ENCODE data around the gene AJAP1. TPM values are rescaled to one million over a fixed set of nuclear protein-coding genes. Genes with fewer than 3 reads are reported as not detected.

AJAP1 gene
- total RNA-seq, 1 donor from 2014 or later = 0.21 TPM

DNA sequence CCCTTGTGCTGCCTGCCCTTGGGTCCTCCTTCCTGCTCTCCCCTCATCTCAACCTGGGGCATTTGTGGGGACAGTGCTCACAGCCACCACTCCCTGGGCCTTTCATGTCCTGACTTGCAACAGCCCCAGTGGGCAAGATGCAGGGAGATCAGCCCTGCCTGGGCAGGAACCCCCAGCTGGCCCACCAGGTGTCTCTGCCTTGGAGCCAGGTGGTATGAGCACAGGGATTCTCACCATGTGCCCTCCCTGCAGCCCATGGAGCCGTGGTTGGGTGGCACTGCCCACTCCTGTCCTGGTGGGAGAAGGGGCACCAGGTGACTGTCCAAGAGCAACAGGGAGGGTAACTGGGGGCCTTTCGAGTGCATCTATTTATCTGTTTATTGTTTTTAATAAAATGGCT, 100.4 kb downstream of the AJAP1 start:
- H3K9me3 Mint-ChIP-seq (ENCODE audit: unreplicated experiment) = no peaks in the 10 kb centered on the region
- TF ChIP-seq, protein P1, sequence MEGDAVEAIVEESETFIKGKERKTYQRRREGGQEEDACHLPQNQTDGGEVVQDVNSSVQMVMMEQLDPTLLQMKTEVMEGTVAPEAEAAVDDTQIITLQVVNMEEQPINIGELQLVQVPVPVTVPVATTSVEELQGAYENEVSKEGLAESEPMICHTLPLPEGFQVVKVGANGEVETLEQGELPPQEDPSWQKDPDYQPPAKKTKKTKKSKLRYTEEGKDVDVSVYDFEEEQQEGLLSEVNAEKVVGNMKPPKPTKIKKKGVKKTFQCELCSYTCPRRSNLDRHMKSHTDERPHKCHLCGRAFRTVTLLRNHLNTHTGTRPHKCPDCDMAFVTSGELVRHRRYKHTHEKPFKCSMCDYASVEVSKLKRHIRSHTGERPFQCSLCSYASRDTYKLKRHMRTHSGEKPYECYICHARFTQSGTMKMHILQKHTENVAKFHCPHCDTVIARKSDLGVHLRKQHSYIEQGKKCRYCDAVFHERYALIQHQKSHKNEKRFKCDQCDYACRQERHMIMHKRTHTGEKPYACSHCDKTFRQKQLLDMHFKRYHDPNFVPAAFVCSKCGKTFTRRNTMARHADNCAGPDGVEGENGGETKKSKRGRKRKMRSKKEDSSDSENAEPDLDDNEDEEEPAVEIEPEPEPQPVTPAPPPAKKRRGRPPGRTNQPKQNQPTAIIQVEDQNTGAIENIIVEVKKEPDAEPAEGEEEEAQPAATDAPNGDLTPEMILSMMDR (IDR thresholded peaks at IDR 0.05; ENCODE audit: unreplicated experiment) = no peak
- H3K27ac Mint-ChIP-seq (ENCODE audit: unreplicated experiment) = no peak overlapping the region
- peaks cover 3% of the 10 kb centered on the region for H3K36me3 Mint-ChIP-seq (ENCODE audit: low read depth, unreplicated experiment)
- peaks cover 8% of the 10 kb centered on the region for H3K27me3 Mint-ChIP-seq (ENCODE audit: unreplicated experiment)
- no peak overlapping the region for H3K4me3 Mint-ChIP-seq (ENCODE audit: unreplicated experiment)
- no peaks in the 10 kb centered on the region for H3K4me1 Mint-ChIP-seq (ENCODE audit: unreplicated experiment)
- DNase-seq (ENCODE audit: low spot score) = no peak

DNA sequence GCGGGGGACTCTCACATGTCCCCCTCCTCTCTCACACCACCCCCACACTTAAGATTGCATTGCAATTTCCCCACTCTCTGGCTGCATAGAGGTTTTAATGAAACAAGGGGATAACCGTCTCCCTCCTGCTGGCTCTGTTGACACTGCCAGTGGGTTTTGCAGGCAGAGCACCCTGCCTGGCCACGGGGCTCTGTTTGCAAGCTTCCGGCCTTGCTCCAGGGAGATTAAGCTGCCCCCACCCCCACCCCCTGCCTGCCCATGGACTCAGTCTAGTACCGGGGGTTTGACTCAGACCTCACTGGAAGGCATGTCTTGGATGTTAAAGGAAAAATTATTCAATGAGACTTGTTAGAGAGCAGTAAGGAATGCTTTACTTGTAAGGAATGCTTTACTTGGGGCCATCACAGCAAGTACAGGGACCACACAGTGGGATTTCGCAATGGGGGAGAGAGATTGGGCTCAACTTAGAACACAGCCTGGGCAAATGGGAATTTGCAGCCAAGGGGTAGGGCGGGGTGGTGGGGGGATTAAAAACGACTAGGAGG, 101.0 kb downstream of the AJAP1 start:
- TF ChIP-seq, protein P1 (IDR thresholded peaks at IDR 0.05; ENCODE audit: unreplicated experiment) = no peak
- H3K4me3 Mint-ChIP-seq (ENCODE audit: unreplicated experiment) = no peak overlapping the region
- peaks cover 7% of the 10 kb centered on the region for H3K36me3 Mint-ChIP-seq (ENCODE audit: low read depth, unreplicated experiment)
- no peak overlapping the region for H3K27ac Mint-ChIP-seq (ENCODE audit: unreplicated experiment)
- H3K9me3 Mint-ChIP-seq (ENCODE audit: unreplicated experiment) = no peaks in the 10 kb centered on the region
- H3K27me3 Mint-ChIP-seq (ENCODE audit: unreplicated experiment) = peaks cover 8% of the 10 kb centered on the region
- no peaks in the 10 kb centered on the region for H3K4me1 Mint-ChIP-seq (ENCODE audit: unreplicated experiment)
- no peak for DNase-seq (ENCODE audit: low spot score)

DNA sequence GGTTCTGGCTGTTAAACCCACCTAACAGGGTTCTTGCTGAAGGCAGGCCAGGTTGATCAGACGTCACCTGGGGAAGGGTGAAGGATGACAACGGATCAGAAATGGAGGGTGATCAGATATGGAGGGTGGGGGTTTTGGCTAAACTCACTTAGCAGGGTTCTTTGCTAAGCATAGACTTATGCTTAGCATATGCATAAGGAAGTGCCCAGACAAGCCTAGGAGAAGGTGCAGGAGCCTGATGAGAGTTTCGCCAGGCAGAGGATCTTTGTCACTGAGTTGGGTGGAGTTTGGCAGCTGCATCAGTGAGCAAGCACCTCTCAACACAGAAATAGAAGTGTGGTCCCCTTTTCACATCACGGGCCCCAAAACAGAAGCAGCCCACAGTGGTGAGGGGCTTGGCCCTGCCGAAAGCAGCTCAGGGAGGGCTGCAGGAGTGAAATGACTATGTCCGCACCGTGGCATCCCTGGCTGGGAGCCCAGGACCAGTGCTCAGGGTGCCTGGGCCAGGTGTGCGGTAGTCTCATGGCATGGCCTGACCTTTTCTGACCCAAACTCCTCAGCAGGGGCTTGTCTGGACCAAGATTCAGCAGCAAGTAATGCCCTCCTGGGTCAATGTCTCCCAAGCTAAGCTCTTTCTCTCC, 101.6 kb downstream of the AJAP1 start:
- no peak overlapping the region for H3K27ac Mint-ChIP-seq (ENCODE audit: unreplicated experiment)
- no peaks in the 10 kb centered on the region for H3K4me1 Mint-ChIP-seq (ENCODE audit: unreplicated experiment)
- H3K4me3 Mint-ChIP-seq (ENCODE audit: unreplicated experiment) = no peak overlapping the region

DNA sequence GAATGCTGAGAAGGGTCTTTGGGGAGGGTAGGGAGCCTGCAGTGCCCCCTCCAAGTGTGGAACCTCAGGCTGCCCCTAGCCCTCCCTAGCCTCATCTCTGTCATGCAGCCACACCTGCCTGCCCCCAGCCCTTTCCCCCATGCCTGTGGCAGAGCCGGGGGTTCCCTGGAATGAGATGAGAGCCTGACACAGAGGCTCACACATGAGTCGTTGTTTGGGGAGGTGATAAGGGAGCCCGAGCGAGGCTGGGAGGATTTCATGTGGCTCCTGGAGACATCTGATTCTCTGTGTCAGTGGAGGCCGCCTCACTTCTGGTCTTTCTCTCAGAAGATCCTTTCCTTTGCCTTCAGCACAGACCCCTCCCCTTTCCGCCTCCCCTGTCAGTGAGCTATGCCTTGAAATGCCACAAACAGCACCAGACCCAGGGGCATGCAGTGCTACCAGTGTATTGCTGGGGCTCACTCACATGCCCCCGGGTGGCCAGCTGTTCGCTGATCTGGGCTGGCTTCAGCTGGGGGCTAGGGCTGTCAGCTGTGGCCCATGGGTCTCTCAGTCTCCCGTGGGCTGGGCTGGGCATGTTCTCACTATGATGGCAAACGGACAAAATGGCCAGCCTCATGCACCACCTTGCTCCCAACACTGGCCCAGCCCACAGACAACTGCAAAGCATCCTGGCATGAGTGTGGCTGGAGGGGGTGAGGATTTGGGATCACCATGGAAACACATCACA, 102.6 kb downstream of the AJAP1 start:
- TF ChIP-seq, protein P1 (IDR thresholded peaks at IDR 0.05; ENCODE audit: unreplicated experiment) = no peak
- H3K27ac Mint-ChIP-seq (ENCODE audit: unreplicated experiment) = no peak overlapping the region
- H3K9me3 Mint-ChIP-seq (ENCODE audit: unreplicated experiment) = no peaks in the 10 kb centered on the region
- peaks cover 7% of the 10 kb centered on the region for H3K36me3 Mint-ChIP-seq (ENCODE audit: low read depth, unreplicated experiment)
- no peak for DNase-seq (ENCODE audit: low spot score)
- peaks cover 4% of the 10 kb centered on the region for H3K27me3 Mint-ChIP-seq (ENCODE audit: unreplicated experiment)
- H3K4me3 Mint-ChIP-seq (ENCODE audit: unreplicated experiment) = no peak overlapping the region
- no peaks in the 10 kb centered on the region for H3K4me1 Mint-ChIP-seq (ENCODE audit: unreplicated experiment)

More for the DNA sequence above, 101.6 kb downstream of the AJAP1 start:
- TF ChIP-seq, protein P1 (IDR thresholded peaks at IDR 0.05; ENCODE audit: unreplicated experiment) = no peak
- Mint-ChIP-seq H3K27me3 (ENCODE audit: unreplicated experiment) (peaks cover 8% of the 10 kb centered on the region), H3K36me3 (ENCODE audit: low read depth, unreplicated experiment) (peaks cover 7% of the 10 kb centered on the region), H3K9me3 (ENCODE audit: unreplicated experiment) (no peaks in the 10 kb centered on the region)
- no peak for DNase-seq (ENCODE audit: low spot score)

DNA sequence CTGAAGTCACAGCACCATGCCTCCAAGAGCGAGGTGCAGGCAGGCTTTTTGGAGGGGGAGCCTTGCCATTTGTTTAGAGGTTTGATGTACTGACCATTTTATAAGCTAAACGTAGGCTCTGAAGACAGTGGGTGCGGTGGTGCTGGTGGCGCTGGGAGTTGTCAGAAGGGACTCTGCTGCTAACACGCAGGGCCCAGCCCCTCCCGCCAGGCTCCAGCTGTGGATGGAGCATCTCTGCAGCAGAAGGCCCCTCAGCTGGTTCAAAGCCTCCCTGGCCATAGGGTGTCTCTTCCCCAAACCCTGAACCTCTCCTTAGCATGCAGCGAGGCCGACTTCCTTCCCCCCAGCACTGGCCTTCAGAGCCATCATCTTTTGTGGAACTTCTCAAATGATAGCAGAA, 105.3 kb downstream of the AJAP1 start:
- Mint-ChIP-seq H3K9me3 (ENCODE audit: unreplicated experiment) (no peaks in the 10 kb centered on the region), H3K27ac (ENCODE audit: unreplicated experiment) (no peak overlapping the region), H3K4me3 (ENCODE audit: unreplicated experiment) (no peak overlapping the region), H3K4me1 (ENCODE audit: unreplicated experiment) (no peaks in the 10 kb centered on the region), H3K36me3 (ENCODE audit: low read depth, unreplicated experiment) (peaks cover 7% of the 10 kb centered on the region), H3K27me3 (ENCODE audit: unreplicated experiment) (peaks cover 2% of the 10 kb centered on the region)
- no peak for DNase-seq (ENCODE audit: low spot score)
- TF ChIP-seq, protein P1 (IDR thresholded peaks at IDR 0.05; ENCODE audit: unreplicated experiment) = no peak
